ENCODE data around the gene NOTCH3. TPM values are rescaled to one million over a fixed set of nuclear protein-coding genes. Genes with fewer than 3 reads are reported as not detected.

NOTCH3 gene
- total and polyA plus RNA-seq, 2 donors (not counting 1 experiment from before 2014, with no cell fraction given), result 26.4 to 42.6 TPM

- H3K4me2 ChIP-seq (ENCODE audit: extremely low read depth, insufficient read depth, low read length), result no peak overlapping the region
- H3K36me3 ChIP-seq (ENCODE audit: control insufficient read depth, insufficient read depth, low read length), result peaks cover 13% of the 10 kb centered on the region
- no peak for DNase-seq (ENCODE audit: low read depth in 2 of 2)
- no peak overlapping the region for H3K4me3 ChIP-seq (replicated peaks in 1 of 4; ENCODE audit: control extremely low read depth in 1 of 4, insufficient read depth in 1 of 4, low read depth in 3 of 4, low read length in 4 of 4)
- TF ChIP-seq EZH2 (IDR thresholded peaks at IDR 0.05; ENCODE audit: low read length, missing control alignments), result no peak
- no peak overlapping the region for H3K9ac ChIP-seq (ENCODE audit: insufficient read depth, low read length)
- H3K9me3 ChIP-seq (ENCODE audit: control insufficient read depth, insufficient read depth, low read depth, low read length), result no peaks in the 10 kb centered on the region
- no peak overlapping the region for H3K27ac ChIP-seq (ENCODE audit: insufficient read depth, low read length)
- no peak overlapping the region for H2AFZ ChIP-seq (ENCODE audit: low read length)
- no peaks in the 10 kb centered on the region for H3K27me3 ChIP-seq (ENCODE audit: control insufficient read depth, insufficient read depth, low read length)
- H3K4me1 ChIP-seq (ENCODE audit: control insufficient read depth, extremely low read depth, insufficient read depth, low read length), result peaks cover 2% of the 10 kb centered on the region
- no peaks in the 10 kb centered on the region for H3K79me2 ChIP-seq (ENCODE audit: control insufficient read depth, insufficient read depth, low read length)
- H4K20me1 ChIP-seq (ENCODE audit: control insufficient read depth, extremely low read depth, insufficient read depth, low read length), result no peaks in the 10 kb centered on the region
Measured at GRCh38 chr19:15181394-15181793, 19.4 kb downstream of the NOTCH3 start.

GRCh38 chr19:15180451-15181390 lies 20.1 kb downstream of the NOTCH3 start:
- Histone ChIP-seq H3K36me3 (ENCODE audit: control insufficient read depth, insufficient read depth, low read length) (peaks cover 13% of the 10 kb centered on the region), H3K4me3 (replicated peaks in 1 of 4; ENCODE audit: control extremely low read depth in 1 of 4, insufficient read depth in 1 of 4, low read depth in 3 of 4, low read length in 4 of 4) (no peak overlapping the region), H3K4me1 (ENCODE audit: control insufficient read depth, extremely low read depth, insufficient read depth, low read length) (peaks cover 2% of the 10 kb centered on the region), H3K27me3 (ENCODE audit: control insufficient read depth, insufficient read depth, low read length) (no peaks in the 10 kb centered on the region), H3K9me3 (ENCODE audit: control insufficient read depth, insufficient read depth, low read depth, low read length) (no peaks in the 10 kb centered on the region), H3K9ac (ENCODE audit: insufficient read depth, low read length) (no peak overlapping the region), H3K27ac (ENCODE audit: insufficient read depth, low read length) (no peak overlapping the region), H3K4me2 (ENCODE audit: extremely low read depth, insufficient read depth, low read length) (no peak overlapping the region), H4K20me1 (ENCODE audit: control insufficient read depth, extremely low read depth, insufficient read depth, low read length) (no peaks in the 10 kb centered on the region), H2AFZ (ENCODE audit: low read length) (no peak overlapping the region), H3K79me2 (ENCODE audit: control insufficient read depth, insufficient read depth, low read length) (no peaks in the 10 kb centered on the region)
- DNase-seq (ENCODE audit: low read depth in 2 of 2), result no peak
- no peak for TF ChIP-seq CTCF (conservative IDR thresholded peaks at IDR 0.05 in 1 of 2, IDR thresholded peaks at IDR 0.05 in 1 of 2; ENCODE audit: low read depth in 1 of 2, low read length in 2 of 2)
- TF ChIP-seq EZH2 (IDR thresholded peaks at IDR 0.05; ENCODE audit: low read length, missing control alignments), result no peak

- peaks cover 15% of the 10 kb centered on the region for H3K36me3 ChIP-seq (ENCODE audit: control insufficient read depth, insufficient read depth, low read length)
- H3K4me3 ChIP-seq (replicated peaks in 1 of 4; ENCODE audit: control extremely low read depth in 1 of 4, insufficient read depth in 1 of 4, low read depth in 3 of 4, low read length in 4 of 4), result no peak overlapping the region
- DNase-seq (ENCODE audit: low read depth in 2 of 2), result no peak
- TF ChIP-seq EZH2 (IDR thresholded peaks at IDR 0.05; ENCODE audit: low read length, missing control alignments), result no peak
- TF ChIP-seq CTCF (conservative IDR thresholded peaks at IDR 0.05 in 1 of 2, IDR thresholded peaks at IDR 0.05 in 1 of 2; ENCODE audit: low read depth in 1 of 2, low read length in 2 of 2), result no peak
- H3K27me3 ChIP-seq (ENCODE audit: control insufficient read depth, insufficient read depth, low read length), result no peaks in the 10 kb centered on the region
- H3K4me2 ChIP-seq (ENCODE audit: extremely low read depth, insufficient read depth, low read length), result no peak overlapping the region
- no peaks in the 10 kb centered on the region for H3K9me3 ChIP-seq (ENCODE audit: control insufficient read depth, insufficient read depth, low read depth, low read length)
- peaks cover 2% of the 10 kb centered on the region for H3K4me1 ChIP-seq (ENCODE audit: control insufficient read depth, extremely low read depth, insufficient read depth, low read length)
- H3K9ac ChIP-seq (ENCODE audit: insufficient read depth, low read length), result no peak overlapping the region
- no peak overlapping the region for H3K27ac ChIP-seq (ENCODE audit: insufficient read depth, low read length)
- no peaks in the 10 kb centered on the region for H3K79me2 ChIP-seq (ENCODE audit: control insufficient read depth, insufficient read depth, low read length)
- no peak overlapping the region for H2AFZ ChIP-seq (ENCODE audit: low read length)
- H4K20me1 ChIP-seq (ENCODE audit: control insufficient read depth, extremely low read depth, insufficient read depth, low read length), result no peaks in the 10 kb centered on the region
Measured at GRCh38 chr19:15178629-15179308, 22.0 kb downstream of the NOTCH3 start.
